Measurements from ENCODE around the gene RAB30. TPM values are rescaled to one million over a fixed set of nuclear protein-coding genes. Genes with fewer than 3 reads are reported as not detected.

Gene RAB30
- total and polyA plus RNA-seq, 9 of the 15 experiments (the other 6 are each of a cell fraction or from before 2014, with no cell fraction given): 0.29 to 1.3 (median 1.0) TPM

- TF ChIP-seq EP300 (IDR thresholded peaks at IDR 0.05; ENCODE audit: low read length): peak; percentile 88
- no peak for TF ChIP-seq HSF4 (CRISPR knock-in tag; IDR thresholded peaks at IDR 0.05; ENCODE audit: borderline replicate concordance)
- TF ChIP-seq ZNF592 (IDR thresholded peaks at IDR 0.05): peak; percentile 80
- no peak for TF ChIP-seq CHCHD3 (CRISPR knock-in tag; IDR thresholded peaks at IDR 0.05)
- no peak for TF ChIP-seq HNRNPLL (IDR thresholded peaks at IDR 0.05; ENCODE audit: low read depth, low read length, poor library complexity, severe bottlenecking)
- no peak for TF ChIP-seq ZNF175 (CRISPR knock-in tag; IDR thresholded peaks at IDR 0.05; ENCODE audit: low read depth)
- no peak for TF ChIP-seq NFE2L1 (tag; IDR thresholded peaks at IDR 0.05; ENCODE audit: borderline replicate concordance, low read depth)
- TF ChIP-seq SIN3A (IDR thresholded peaks at IDR 0.05; ENCODE audit: borderline replicate concordance in 2 of 2, control insufficient read depth in 1 of 2, low read depth in 2 of 2, low read length in 2 of 2): no peak
- TF ChIP-seq SMAD1 (IDR thresholded peaks at IDR 0.05; ENCODE audit: low read depth, low read length, partially characterized antibody): no peak
- TF ChIP-seq RBM17 (IDR thresholded peaks at IDR 0.05; ENCODE audit: borderline replicate concordance, low read depth, low read length): no peak
- peak; percentile 33 for TF ChIP-seq E2F8 (IDR thresholded peaks at IDR 0.05; ENCODE audit: low read depth, partially characterized antibody)
- no peak for TF ChIP-seq HDGF (IDR thresholded peaks at IDR 0.05)
- no peak for TF ChIP-seq CBX8 (IDR thresholded peaks at IDR 0.05; ENCODE audit: borderline replicate concordance, extremely low read depth, low read depth, low read length, poor library complexity, severe bottlenecking)
- TF ChIP-seq FOXA1 (IDR thresholded peaks at IDR 0.05; ENCODE audit: borderline replicate concordance): no peak
- TF ChIP-seq CEBPB (tag; IDR thresholded peaks at IDR 0.05): no peak
- TF ChIP-seq HOXB6 (CRISPR knock-in tag; IDR thresholded peaks at IDR 0.05; ENCODE audit: borderline replicate concordance): no peak
- TF ChIP-seq SMARCA4 (IDR thresholded peaks at IDR 0.05): peak; percentile 92
- TF ChIP-seq TFE3 (CRISPR knock-in tag; IDR thresholded peaks at IDR 0.05): no peak
- TF ChIP-seq ZNF75A (CRISPR knock-in tag; IDR thresholded peaks at IDR 0.05): no peak
- TF ChIP-seq NCOA1 (IDR thresholded peaks at IDR 0.05; ENCODE audit: low read depth): 0 out of 2 replicates have a peak, but pooled peaks have one; percentile 73
These were observed 63.7 kb downstream of the RAB30 start (continued) for GRCh38 chr11:83007909-83008580.
